ENCODE results near the gene SCARB1.

GRCh38 chr12:124849382-124849781, 14.3 kb downstream of the SCARB1 start:
- TF ChIP-seq, protein P1, sequence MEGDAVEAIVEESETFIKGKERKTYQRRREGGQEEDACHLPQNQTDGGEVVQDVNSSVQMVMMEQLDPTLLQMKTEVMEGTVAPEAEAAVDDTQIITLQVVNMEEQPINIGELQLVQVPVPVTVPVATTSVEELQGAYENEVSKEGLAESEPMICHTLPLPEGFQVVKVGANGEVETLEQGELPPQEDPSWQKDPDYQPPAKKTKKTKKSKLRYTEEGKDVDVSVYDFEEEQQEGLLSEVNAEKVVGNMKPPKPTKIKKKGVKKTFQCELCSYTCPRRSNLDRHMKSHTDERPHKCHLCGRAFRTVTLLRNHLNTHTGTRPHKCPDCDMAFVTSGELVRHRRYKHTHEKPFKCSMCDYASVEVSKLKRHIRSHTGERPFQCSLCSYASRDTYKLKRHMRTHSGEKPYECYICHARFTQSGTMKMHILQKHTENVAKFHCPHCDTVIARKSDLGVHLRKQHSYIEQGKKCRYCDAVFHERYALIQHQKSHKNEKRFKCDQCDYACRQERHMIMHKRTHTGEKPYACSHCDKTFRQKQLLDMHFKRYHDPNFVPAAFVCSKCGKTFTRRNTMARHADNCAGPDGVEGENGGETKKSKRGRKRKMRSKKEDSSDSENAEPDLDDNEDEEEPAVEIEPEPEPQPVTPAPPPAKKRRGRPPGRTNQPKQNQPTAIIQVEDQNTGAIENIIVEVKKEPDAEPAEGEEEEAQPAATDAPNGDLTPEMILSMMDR (conservative IDR thresholded peaks at IDR 0.05 in 1 of 2, IDR thresholded peaks at IDR 0.05 in 1 of 2; ENCODE audit: low read depth in 1 of 2, low read length in 2 of 2) = no peak
- TF ChIP-seq EZH2 (IDR thresholded peaks at IDR 0.05; ENCODE audit: low read length, missing control alignments) = no peak
